ENCODE results near the gene HSFX3.

Gene HSFX3

DNA sequence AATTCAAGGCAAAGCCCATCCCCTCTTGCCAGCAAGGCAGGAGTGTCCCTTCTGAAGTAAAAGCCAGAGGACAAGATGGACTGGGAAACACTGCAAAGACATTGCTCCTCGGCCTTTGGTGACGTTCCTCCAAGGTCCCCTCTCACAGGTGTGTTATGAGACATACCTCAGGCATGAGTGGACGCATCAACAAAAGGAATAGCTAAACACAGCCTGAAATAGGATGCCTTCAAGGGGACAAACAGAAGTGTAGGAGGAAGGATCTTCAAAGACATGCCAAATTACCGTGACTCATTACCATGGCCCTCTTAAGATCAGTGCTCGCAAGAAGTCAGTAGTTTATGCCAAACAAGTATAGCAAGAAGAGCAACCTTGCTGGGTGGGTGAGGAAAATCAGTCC, 38.6 kb downstream of the HSFX3 start:
- no peak overlapping the region for H3K4me2 ChIP-seq
- no peak overlapping the region for H2AFZ ChIP-seq (ENCODE audit: low read depth)
- no peak overlapping the region for H3K9ac ChIP-seq
- H4K20me1 ChIP-seq (ENCODE audit: insufficient read depth): no peaks in the 10 kb centered on the region
- H3K79me2 ChIP-seq (ENCODE audit: insufficient read depth, low read depth): no peaks in the 10 kb centered on the region
- H3K27me3 ChIP-seq (ENCODE audit: insufficient read depth, low read depth): no peaks in the 10 kb centered on the region
- peaks cover 15% of the 10 kb centered on the region for H3K4me1 ChIP-seq (ENCODE audit: low read depth, poor library complexity, severe bottlenecking)
- TF ChIP-seq, protein P1, sequence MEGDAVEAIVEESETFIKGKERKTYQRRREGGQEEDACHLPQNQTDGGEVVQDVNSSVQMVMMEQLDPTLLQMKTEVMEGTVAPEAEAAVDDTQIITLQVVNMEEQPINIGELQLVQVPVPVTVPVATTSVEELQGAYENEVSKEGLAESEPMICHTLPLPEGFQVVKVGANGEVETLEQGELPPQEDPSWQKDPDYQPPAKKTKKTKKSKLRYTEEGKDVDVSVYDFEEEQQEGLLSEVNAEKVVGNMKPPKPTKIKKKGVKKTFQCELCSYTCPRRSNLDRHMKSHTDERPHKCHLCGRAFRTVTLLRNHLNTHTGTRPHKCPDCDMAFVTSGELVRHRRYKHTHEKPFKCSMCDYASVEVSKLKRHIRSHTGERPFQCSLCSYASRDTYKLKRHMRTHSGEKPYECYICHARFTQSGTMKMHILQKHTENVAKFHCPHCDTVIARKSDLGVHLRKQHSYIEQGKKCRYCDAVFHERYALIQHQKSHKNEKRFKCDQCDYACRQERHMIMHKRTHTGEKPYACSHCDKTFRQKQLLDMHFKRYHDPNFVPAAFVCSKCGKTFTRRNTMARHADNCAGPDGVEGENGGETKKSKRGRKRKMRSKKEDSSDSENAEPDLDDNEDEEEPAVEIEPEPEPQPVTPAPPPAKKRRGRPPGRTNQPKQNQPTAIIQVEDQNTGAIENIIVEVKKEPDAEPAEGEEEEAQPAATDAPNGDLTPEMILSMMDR (conservative IDR thresholded peaks at IDR 0.05; ENCODE audit: low read depth, low read length): no peak
- no peaks in the 10 kb centered on the region for H3K36me3 ChIP-seq (ENCODE audit: insufficient read depth)
- H3K27ac ChIP-seq: no peak overlapping the region
- no peak overlapping the region for H3K4me3 ChIP-seq (IDR thresholded peaks at IDR 0.05; ENCODE audit: insufficient read depth, low read depth, low read length)

DNA sequence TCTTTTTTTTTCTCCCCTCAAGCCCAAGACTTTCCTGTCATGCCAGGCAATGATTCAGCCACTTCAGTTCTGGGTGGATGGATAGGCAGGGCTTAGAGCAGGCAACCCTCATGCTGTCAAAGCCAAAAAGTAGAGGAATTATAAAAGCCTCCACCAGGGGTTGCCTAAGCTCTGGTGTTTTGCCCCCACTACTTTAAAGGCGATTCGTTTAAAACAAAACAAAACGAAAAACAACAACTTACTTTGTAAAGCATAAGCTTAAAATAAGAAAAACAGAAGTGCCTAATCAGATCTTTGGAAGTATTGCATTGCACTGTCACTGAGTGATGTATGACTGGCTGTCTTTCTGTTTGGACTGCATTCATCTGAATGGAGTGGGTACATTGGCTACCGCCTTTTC, 39.3 kb downstream of the HSFX3 start:
- H3K79me2 ChIP-seq (ENCODE audit: insufficient read depth, low read depth): no peaks in the 10 kb centered on the region
- TF ChIP-seq, protein P1 (conservative IDR thresholded peaks at IDR 0.05; ENCODE audit: low read depth, low read length): peak; percentile 27; the same call in 1 of the 2 replicates
- no peaks in the 10 kb centered on the region for H3K36me3 ChIP-seq (ENCODE audit: insufficient read depth)
- no peak overlapping the region for H3K9ac ChIP-seq
- no peaks in the 10 kb centered on the region for H4K20me1 ChIP-seq (ENCODE audit: insufficient read depth)
- no peak overlapping the region for H2AFZ ChIP-seq (ENCODE audit: low read depth)
- H3K4me2 ChIP-seq: no peak overlapping the region
- H3K27me3 ChIP-seq (ENCODE audit: insufficient read depth, low read depth): no peaks in the 10 kb centered on the region
- H3K4me3 ChIP-seq (IDR thresholded peaks at IDR 0.05; ENCODE audit: insufficient read depth, low read depth, low read length): no peak overlapping the region
- peaks cover 22% of the 10 kb centered on the region for H3K4me1 ChIP-seq (ENCODE audit: low read depth, poor library complexity, severe bottlenecking)
- no peak overlapping the region for H3K27ac ChIP-seq

DNA sequence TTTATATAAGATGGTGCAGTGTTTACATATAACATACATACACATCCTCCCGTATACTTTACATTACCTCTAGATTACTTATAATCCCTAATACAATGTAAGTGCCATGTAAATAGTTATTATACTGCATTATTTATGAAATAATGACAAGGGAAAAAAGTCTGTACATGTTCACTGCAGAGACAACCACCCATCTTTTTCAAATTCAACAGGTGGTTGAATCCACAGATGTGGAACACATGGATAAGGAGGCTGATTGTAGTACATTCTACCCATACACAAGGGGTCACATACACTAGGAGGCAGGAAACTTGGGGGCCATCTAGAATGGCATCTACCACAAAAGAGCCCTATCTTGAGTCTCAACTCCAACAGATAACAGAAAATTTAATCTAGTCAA, 41.3 kb downstream of the HSFX3 start:
- H3K27ac ChIP-seq: no peak overlapping the region
- no peaks in the 10 kb centered on the region for H3K27me3 ChIP-seq (ENCODE audit: insufficient read depth, low read depth)
- H2AFZ ChIP-seq (ENCODE audit: low read depth): no peak overlapping the region
- peaks cover 22% of the 10 kb centered on the region for H3K4me1 ChIP-seq (ENCODE audit: low read depth, poor library complexity, severe bottlenecking)
- H4K20me1 ChIP-seq (ENCODE audit: insufficient read depth): no peaks in the 10 kb centered on the region
- H3K79me2 ChIP-seq (ENCODE audit: insufficient read depth, low read depth): no peaks in the 10 kb centered on the region
- no peaks in the 10 kb centered on the region for H3K36me3 ChIP-seq (ENCODE audit: insufficient read depth)
- no peak overlapping the region for H3K9ac ChIP-seq
- no peak overlapping the region for H3K4me3 ChIP-seq (IDR thresholded peaks at IDR 0.05; ENCODE audit: insufficient read depth, low read depth, low read length)
- H3K4me2 ChIP-seq: no peak overlapping the region
- TF ChIP-seq, protein P1 (conservative IDR thresholded peaks at IDR 0.05; ENCODE audit: low read depth, low read length): no peak

DNA sequence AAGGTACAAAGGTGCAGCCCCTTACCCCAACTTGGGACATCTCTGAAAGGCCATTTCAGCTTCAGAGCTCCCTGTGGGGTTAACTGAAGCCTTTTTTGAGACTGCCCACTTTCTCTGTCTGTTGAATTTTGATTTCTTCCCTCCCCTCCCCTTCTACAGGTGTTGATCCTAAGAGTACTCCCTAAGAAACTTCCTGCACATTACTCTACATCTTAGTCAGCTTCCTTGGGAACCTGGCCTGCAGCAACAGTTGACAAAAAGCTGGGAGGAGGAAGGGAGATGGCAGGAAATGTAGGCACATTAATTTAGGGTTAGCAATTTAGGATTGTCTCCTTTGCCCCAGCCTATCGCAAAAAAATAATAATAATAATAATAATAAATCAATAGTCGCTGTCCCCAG, 43.4 kb downstream of the HSFX3 start:
- TF ChIP-seq, protein P1 (conservative IDR thresholded peaks at IDR 0.05; ENCODE audit: low read depth, low read length): no peak
- Histone ChIP-seq H3K4me1 (ENCODE audit: low read depth, poor library complexity, severe bottlenecking) (peaks cover 24% of the 10 kb centered on the region), H2AFZ (ENCODE audit: low read depth) (no peak overlapping the region), H3K27me3 (ENCODE audit: insufficient read depth, low read depth) (no peaks in the 10 kb centered on the region), H3K27ac (no peak overlapping the region), H3K4me3 (IDR thresholded peaks at IDR 0.05; ENCODE audit: insufficient read depth, low read depth, low read length) (no peak overlapping the region), H3K9ac (no peak overlapping the region), H3K79me2 (ENCODE audit: insufficient read depth, low read depth) (no peaks in the 10 kb centered on the region), H4K20me1 (ENCODE audit: insufficient read depth) (no peaks in the 10 kb centered on the region), H3K4me2 (no peak overlapping the region), H3K36me3 (ENCODE audit: insufficient read depth) (no peaks in the 10 kb centered on the region)
